ENCODE measurements around the gene LY6G5C.

DNA sequence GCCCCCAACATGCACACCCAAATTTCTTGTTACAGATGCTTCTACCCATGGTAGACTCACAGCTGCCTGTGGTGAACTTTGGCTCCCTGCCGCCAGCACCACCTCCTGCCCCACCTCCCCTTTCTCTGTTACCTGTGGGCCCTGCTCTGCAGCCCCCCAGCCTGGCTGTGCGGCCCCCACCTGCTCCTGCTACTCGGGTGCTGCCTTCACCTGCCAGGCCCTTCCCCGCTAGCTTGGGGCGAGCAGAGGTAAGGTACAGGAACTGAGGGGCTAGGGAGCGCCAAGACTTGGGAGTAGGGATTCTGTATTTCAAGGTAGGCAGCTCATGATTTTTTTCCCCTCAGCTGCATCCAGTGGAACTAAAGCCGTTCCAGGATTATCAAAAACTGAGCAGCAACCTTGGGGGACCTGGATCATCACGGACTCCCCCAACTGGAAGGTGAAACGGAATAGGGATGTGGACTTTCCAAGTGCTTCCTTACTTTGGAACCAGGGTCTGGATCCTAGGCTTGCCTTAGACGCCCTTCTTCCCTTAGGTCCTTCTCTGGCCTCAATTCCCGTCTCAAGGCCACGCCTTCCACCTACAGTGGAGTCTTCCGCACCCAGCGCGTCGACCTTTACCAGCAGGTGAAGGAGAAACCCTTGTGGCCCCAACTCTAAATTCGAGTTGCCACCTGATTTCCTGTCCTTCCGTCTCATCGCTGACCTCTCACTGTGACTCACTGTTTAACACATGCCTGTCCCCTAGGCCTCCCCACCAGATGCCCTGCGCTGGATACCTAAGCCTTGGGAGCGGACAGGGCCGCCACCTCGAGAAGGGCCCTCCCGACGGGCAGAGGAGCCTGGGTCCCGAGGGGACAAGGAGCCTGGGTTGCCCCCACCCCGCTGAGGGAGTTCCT lies 43.9 kb downstream of the LY6G5C start:
- TF ChIP-seq, protein P1, sequence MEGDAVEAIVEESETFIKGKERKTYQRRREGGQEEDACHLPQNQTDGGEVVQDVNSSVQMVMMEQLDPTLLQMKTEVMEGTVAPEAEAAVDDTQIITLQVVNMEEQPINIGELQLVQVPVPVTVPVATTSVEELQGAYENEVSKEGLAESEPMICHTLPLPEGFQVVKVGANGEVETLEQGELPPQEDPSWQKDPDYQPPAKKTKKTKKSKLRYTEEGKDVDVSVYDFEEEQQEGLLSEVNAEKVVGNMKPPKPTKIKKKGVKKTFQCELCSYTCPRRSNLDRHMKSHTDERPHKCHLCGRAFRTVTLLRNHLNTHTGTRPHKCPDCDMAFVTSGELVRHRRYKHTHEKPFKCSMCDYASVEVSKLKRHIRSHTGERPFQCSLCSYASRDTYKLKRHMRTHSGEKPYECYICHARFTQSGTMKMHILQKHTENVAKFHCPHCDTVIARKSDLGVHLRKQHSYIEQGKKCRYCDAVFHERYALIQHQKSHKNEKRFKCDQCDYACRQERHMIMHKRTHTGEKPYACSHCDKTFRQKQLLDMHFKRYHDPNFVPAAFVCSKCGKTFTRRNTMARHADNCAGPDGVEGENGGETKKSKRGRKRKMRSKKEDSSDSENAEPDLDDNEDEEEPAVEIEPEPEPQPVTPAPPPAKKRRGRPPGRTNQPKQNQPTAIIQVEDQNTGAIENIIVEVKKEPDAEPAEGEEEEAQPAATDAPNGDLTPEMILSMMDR (IDR thresholded peaks at IDR 0.05): no peak
- no peak for TF ChIP-seq POLR2A (IDR thresholded peaks at IDR 0.05)
